ENCODE measurements around the gene MTPN.

Gene MTPN

GRCh38 chr7:135879233-135879632 is 97.9 kb downstream of the MTPN start:
- H3K27me3 Mint-ChIP-seq (ENCODE audit: low read depth, poor library complexity): peaks cover 6% of the 10 kb centered on the region
- peaks cover 7% of the 10 kb centered on the region for H3K4me1 Mint-ChIP-seq
- H3K4me3 Mint-ChIP-seq: no peak overlapping the region
- H3K36me3 Mint-ChIP-seq (ENCODE audit: low read depth): peaks cover 2% of the 10 kb centered on the region
- TF ChIP-seq CTCF (IDR thresholded peaks at IDR 0.05): no peak
- DNase-seq: no peak
- peaks cover 16% of the 10 kb centered on the region for H3K9me3 Mint-ChIP-seq
- H3K27ac Mint-ChIP-seq: no peak overlapping the region

GRCh38 chr7:135878284-135878683 is 98.9 kb downstream of the MTPN start:
- peak overlapping the region; percentile 70 for H3K27ac Mint-ChIP-seq
- H3K4me3 Mint-ChIP-seq: no peak overlapping the region
- TF ChIP-seq CTCF (IDR thresholded peaks at IDR 0.05): no peak
- peaks cover 5% of the 10 kb centered on the region for H3K36me3 Mint-ChIP-seq (ENCODE audit: low read depth)
- DNase-seq: no peak
- peaks cover 21% of the 10 kb centered on the region for H3K9me3 Mint-ChIP-seq
- peaks cover 7% of the 10 kb centered on the region for H3K4me1 Mint-ChIP-seq
- peaks cover 3% of the 10 kb centered on the region for H3K27me3 Mint-ChIP-seq (ENCODE audit: low read depth, poor library complexity)

GRCh38 chr7:135877805-135878204 is 99.4 kb downstream of the MTPN start:
- Mint-ChIP-seq H3K27ac (no peak overlapping the region), H3K36me3 (ENCODE audit: low read depth) (peaks cover 5% of the 10 kb centered on the region), H3K27me3 (ENCODE audit: low read depth, poor library complexity) (no peaks in the 10 kb centered on the region), H3K4me1 (peaks cover 7% of the 10 kb centered on the region), H3K9me3 (peaks cover 21% of the 10 kb centered on the region), H3K4me3 (no peak overlapping the region)
- no peak for DNase-seq
- no peak for TF ChIP-seq CTCF (IDR thresholded peaks at IDR 0.05)

Measured in nephron progenitor cell (in vitro differentiated cells).